Measurements from ENCODE around the gene LUZP2. TPM values are rescaled to one million over a fixed set of nuclear protein-coding genes. Genes with fewer than 3 reads are reported as not detected.

Gene LUZP2
- total RNA-seq, 3 donors from 2014 or later, result 0.96 to 5.0 (median 2.9) TPM

DNA sequence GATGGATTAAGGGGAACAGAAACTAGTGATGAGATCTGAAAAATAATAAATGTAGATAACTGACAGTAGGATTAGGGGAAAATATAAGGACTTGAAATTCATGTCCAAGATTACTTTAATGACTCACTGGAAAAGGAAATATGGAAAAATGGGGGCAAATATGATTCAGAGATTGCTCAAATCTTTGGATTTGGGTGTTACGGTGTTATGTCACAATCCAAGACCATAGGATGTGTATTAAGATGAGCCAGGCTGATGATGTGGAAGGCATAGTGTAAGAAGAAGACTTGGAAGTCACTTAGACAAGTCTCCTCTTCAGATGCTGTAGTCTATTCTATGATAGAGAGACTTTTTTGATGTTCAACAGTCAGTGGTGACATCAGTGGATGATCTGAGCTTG lies 323.7 kb downstream of the LUZP2 start:
- Histone ChIP-seq H3K4me3 (no peak overlapping the region), H3K27me3 (no peaks in the 10 kb centered on the region), H3K36me3 (no peaks in the 10 kb centered on the region), H3K27ac (no peak overlapping the region), H3K9me3 (no peaks in the 10 kb centered on the region), H3K4me1 (no peaks in the 10 kb centered on the region)
- DNase-seq (ENCODE audit: low spot score in 2 of 2), result no peak
- no peak for TF ChIP-seq POLR2A (IDR thresholded peaks at IDR 0.05)
- TF ChIP-seq CTCF (IDR thresholded peaks at IDR 0.05), result no peak
- no peak for TF ChIP-seq POLR2AphosphoS5 (IDR thresholded peaks at IDR 0.05)
- intact Hi-C loops (cut with DNase I; ENCODE audit: low total_unique reads), result no loop called here

DNA sequence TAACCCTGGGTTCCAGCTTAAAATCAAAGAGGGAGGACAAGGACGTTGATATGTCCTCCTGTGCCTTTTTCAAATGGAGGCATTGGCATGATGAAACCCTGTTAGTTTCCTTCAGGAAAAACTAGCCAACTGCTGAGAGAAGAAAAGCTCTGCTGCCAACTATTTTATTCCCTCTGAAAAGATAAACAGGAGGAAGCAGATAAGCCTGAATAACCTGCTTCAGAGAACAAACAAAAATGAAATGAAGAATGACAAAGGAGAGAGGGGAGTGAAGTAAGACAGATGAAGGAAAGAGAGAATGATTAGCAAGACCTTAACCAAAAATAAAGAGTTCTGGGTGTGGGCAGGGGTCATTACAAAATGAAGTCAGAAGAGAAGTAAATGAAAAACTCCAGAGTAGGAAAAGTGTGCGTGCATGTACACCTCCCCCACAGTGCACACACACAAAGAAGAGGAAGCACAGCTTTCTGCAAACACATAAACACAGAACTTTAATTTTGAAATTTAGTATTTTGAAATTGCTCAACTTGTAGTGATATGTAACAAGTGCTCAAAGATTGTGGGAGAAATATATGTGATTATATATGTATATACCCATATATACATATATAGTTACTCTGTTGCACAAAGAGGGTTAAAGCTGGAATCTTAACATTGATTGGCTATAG lies 332.2 kb downstream of the LUZP2 start:
- Histone ChIP-seq H3K27me3 (no peaks in the 10 kb centered on the region), H3K9me3 (no peaks in the 10 kb centered on the region), H3K4me3 (no peak overlapping the region), H3K27ac (peak overlapping the region in 1 of 2 donors; percentile 45), H3K36me3 (no peaks in the 10 kb centered on the region), H3K4me1 (no peaks in the 10 kb centered on the region)
- intact Hi-C loops (cut with DNase I; ENCODE audit: low total_unique reads), result no loop called here
- no peak for DNase-seq (ENCODE audit: low spot score in 2 of 2)
- TF ChIP-seq POLR2AphosphoS5 (IDR thresholded peaks at IDR 0.05) (no peak), POLR2A (IDR thresholded peaks at IDR 0.05) (no peak), CTCF (IDR thresholded peaks at IDR 0.05) (no peak)

GRCh38 chr11:24833573-24833972 lies 336.7 kb downstream of the LUZP2 start:
- Histone ChIP-seq H3K9me3 (no peaks in the 10 kb centered on the region), H3K4me1 (no peaks in the 10 kb centered on the region), H3K27ac (no peak overlapping the region), H3K4me3 (no peak overlapping the region), H3K27me3 (no peaks in the 10 kb centered on the region), H3K36me3 (no peaks in the 10 kb centered on the region)
- intact Hi-C loops (cut with DNase I; ENCODE audit: low total_unique reads), result no loop called here
- DNase-seq (ENCODE audit: low spot score in 2 of 2), result no peak
- TF ChIP-seq CTCF (IDR thresholded peaks at IDR 0.05) (no peak), POLR2A (IDR thresholded peaks at IDR 0.05) (no peak)

DNA sequence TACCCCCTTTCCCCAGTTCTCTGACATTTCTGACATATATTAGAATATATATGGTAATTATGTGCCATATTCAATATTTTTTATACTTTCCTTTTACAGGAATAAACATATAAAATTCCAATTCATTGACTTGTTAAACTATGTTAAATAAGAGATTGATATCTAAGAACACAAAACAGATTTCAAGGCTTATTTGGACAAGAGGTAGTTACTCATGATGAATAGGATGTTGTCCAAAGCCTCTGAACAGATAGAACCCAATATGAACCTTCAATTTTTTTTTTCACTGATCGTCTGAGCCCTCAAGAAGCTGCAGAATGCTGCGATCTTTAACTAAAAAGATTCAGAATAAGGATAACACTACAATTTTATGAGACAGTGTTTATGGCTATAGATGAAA lies 340.3 kb downstream of the LUZP2 start:
- no peak for TF ChIP-seq POLR2AphosphoS5 (IDR thresholded peaks at IDR 0.05)
- DNase-seq (ENCODE audit: low spot score in 2 of 2), result no peak
- no peaks in the 10 kb centered on the region for H3K4me1 ChIP-seq
- no peaks in the 10 kb centered on the region for H3K27me3 ChIP-seq
- no peaks in the 10 kb centered on the region for H3K9me3 ChIP-seq
- intact Hi-C loops (cut with DNase I; ENCODE audit: low total_unique reads), result no loop called here
- no peaks in the 10 kb centered on the region for H3K36me3 ChIP-seq
- H3K27ac ChIP-seq, result no peak overlapping the region
- H3K4me3 ChIP-seq, result no peak overlapping the region

DNA sequence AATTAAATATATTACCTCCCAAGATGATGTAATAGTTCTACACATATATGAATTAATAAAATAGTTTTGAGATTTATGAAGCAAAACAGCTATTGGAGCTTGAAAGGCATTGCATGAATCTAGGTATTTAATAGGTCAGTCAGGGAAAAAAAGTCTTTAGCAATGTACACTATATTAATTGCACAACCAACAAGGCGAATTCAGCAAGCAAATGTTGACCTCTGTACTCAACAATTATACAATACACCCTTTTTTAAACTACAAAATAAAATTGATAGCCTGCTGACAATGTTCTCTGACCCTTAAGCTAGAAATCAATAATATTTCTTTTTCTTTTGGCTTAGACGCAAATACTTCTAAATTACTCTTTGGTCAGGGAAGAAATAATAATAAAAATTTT lies 345.5 kb downstream of the LUZP2 start:
- TF ChIP-seq POLR2A (IDR thresholded peaks at IDR 0.05) (no peak), CTCF (IDR thresholded peaks at IDR 0.05) (no peak), POLR2AphosphoS5 (IDR thresholded peaks at IDR 0.05) (no peak)
- Histone ChIP-seq H3K27me3 (no peaks in the 10 kb centered on the region), H3K36me3 (no peaks in the 10 kb centered on the region), H3K4me3 (no peak overlapping the region), H3K27ac (no peak overlapping the region), H3K4me1 (no peaks in the 10 kb centered on the region), H3K9me3 (no peaks in the 10 kb centered on the region)
- intact Hi-C loops (cut with DNase I; ENCODE audit: low total_unique reads), result no loop called here
- DNase-seq (ENCODE audit: low spot score in 2 of 2), result no peak

- Histone ChIP-seq H3K9me3 (no peaks in the 10 kb centered on the region), H3K36me3 (no peaks in the 10 kb centered on the region), H3K27ac (no peak overlapping the region), H3K4me3 (no peak overlapping the region), H3K4me1 (no peaks in the 10 kb centered on the region), H3K27me3 (no peaks in the 10 kb centered on the region)
- no peak for DNase-seq (ENCODE audit: low spot score in 2 of 2)
- TF ChIP-seq CTCF (IDR thresholded peaks at IDR 0.05), result no peak
- no peak for TF ChIP-seq POLR2AphosphoS5 (IDR thresholded peaks at IDR 0.05)
- no peak for TF ChIP-seq POLR2A (IDR thresholded peaks at IDR 0.05)
- intact Hi-C loops (cut with DNase I; ENCODE audit: low total_unique reads), result no loop called here
Measured at GRCh38 chr11:24844406-24844805, 347.6 kb downstream of the LUZP2 start.
